GM12873 (cell line): ENCODE data around the gene SPON2.

Experiments used
- TF ChIP-seq, protein P1 (sequence below): IDR thresholded peaks from 2 replicates; pipeline ENCODE4 v1.5.1; 2012; ENCODE audit warnings: low read depth, mild to moderate bottlenecking, moderate library complexity, low read length, control low read depth; ENCODE audit not compliant: insufficient read depth; ENCODE audit errors: missing control alignments

SPON2 gene

DNA sequence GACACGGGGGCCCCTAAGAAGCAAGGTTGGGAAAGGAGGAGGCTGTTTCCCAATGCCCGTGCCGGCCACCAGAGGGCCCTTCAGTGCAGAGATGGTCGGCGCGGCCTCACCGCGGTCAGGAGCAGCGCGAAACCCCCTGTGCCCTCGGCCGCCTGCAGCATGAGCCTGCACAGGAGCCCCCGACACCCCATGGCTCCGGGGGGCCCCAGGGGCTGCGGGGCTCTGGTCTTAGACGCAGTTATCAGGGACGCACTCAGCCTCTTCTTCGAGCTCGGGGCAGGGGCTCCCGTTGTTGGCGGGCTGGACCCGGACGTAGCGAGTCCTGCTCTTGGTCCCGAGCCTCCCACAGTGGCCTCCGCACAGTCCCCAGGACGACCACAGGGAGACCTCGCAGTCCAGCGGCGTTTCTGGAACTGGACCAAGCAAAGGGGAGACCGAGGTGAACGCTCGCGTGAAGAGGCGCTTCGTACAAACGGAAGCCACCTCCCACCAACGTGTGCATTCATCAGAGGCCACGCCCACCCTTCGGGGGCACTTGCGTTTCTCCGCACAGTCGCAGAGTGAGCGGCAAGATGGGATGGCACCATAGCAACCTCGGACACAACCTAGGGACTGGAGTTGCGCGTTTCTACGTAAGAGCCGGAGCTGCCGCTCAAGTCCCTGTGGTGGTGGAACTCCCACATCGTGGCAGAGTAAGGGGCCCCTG, 5.0 kb downstream of the SPON2 start:
- TF ChIP-seq, protein P1, sequence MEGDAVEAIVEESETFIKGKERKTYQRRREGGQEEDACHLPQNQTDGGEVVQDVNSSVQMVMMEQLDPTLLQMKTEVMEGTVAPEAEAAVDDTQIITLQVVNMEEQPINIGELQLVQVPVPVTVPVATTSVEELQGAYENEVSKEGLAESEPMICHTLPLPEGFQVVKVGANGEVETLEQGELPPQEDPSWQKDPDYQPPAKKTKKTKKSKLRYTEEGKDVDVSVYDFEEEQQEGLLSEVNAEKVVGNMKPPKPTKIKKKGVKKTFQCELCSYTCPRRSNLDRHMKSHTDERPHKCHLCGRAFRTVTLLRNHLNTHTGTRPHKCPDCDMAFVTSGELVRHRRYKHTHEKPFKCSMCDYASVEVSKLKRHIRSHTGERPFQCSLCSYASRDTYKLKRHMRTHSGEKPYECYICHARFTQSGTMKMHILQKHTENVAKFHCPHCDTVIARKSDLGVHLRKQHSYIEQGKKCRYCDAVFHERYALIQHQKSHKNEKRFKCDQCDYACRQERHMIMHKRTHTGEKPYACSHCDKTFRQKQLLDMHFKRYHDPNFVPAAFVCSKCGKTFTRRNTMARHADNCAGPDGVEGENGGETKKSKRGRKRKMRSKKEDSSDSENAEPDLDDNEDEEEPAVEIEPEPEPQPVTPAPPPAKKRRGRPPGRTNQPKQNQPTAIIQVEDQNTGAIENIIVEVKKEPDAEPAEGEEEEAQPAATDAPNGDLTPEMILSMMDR: peak; percentile 95

DNA sequence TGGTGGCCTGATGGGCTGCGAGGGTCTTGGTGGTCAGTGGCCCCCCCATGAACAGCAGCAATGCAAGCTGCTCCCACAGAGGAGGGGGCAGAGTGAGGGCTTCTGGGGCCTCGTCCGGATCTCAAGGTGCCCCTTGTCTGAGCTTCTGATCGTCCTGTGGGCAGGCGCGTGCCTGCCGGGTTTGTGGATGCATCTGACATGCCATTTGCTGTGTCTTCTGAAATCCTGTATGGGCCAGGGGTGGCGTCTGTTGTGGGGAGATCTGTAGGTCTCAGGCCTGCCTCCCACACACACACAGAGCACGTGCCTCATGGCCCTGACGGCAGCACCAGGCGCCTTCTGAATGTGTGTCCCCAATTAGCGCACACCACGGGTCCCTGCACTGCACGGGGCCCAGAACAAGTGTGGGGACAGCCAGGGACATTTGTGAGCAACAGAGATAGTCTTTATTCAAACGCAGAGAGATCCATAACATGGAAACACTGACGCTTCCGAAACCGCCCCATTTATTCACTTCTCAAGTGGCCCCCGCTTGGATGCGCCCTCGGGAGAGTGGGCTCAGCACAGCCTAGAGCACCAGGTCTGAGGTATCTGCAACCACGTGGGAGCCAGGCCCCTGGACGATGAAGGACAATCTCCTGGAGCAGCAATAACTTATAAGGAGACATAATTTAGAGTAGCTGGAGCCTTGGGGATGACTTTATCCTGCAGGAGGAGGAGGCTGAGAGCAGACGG, 5.7 kb downstream of the SPON2 start:
- TF ChIP-seq, protein P1: no peak

DNA sequence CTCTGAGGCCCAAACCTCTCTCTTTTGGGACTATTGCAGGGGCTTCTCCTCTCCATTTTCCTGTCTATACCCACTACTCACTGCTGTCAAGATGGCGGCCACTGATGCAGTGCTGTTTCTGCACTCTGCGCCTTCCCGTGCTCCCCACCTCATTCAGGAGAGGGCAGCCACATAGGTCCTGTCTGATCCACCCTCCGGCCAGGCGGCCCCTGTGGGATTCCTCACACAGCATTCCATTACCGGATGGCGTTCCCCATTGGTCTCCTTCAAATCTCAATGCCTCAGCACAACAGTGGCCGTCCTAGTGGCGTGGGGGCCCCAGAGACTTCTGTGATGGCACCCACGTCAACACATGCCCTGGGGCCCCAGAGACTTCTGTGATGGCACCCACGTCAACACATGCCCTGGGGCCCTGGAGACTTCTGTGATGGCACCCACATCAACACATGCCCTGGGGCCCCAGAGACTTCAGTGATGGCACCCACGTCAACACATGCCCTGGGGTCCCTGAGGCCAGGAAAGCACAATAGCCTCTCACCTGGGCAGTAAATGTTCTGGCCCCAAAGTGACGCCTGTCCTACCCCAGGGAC, 7.3 kb downstream of the SPON2 start:
- TF ChIP-seq, protein P1: no peak

GRCh38 chr4:1164444-1164843, 7.9 kb downstream of the SPON2 start:
- TF ChIP-seq, protein P1: no peak

- TF ChIP-seq, protein P1: no peak
These were observed 8.3 kb downstream of the SPON2 start for GRCh38 chr4:1164040-1164439.

DNA sequence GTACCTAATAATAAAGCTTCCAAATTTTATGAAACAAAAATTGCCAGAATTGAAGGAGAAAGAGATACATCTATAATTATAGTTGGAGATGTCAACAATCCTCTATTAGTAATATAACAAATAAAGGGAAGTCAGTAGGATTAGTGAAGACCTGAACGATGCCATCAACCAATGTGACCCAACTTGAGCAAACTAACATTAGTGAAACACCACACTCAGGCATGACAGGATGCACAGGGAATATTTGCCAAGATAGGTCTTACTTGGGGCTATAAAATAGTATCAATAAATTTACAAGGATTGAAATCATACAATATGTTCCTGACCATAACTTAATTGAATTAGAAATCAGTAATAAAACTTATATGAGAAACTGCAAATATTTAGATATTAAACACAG, 12.0 kb downstream of the SPON2 start:
- TF ChIP-seq, protein P1: no peak

GRCh38 chr4:1156069-1156468, 16.3 kb downstream of the SPON2 start:
- TF ChIP-seq, protein P1: no peak
